Activated naive CD4-positive, alpha-beta T cell treated with Interleukin-2 at 50 U/mL for 16 hours (primary cell): Measurements from ENCODE around the gene ZNF407.

Experiments used
- DNase-seq: peaks from one replicate; pipeline ENCODE4 v3.0.0-alpha.2; 2020

ZNF407 gene

DNA sequence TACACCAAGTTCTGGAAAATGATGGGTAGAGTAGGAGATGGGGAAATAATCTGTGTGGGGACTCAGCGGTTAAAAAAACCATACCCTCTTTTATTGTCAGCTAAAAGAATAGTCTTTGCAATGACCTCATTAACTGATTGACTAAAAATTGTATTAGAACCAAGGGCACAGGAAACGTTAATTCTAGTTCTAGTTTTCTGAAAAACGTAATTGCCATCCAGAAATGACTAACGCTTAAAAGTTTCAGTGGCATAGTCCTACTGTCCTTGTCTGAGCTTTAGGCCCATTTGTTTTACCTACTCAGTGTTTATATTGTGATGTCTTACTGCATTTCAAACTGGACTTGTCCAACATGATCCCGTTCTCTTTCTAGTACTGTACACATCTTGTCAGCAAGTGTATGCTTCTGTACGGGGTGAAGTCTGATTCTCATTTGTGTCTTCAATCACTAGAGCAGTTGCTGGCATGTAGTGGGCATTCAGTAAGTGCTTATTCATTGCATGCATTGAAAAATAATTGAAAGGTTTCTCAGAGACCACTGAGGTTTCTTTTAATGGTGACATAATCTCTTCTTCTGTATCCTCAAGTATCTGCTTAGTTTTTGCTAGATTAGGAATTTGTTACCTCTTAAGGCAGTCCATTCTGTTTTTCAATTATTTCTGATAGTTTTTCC is 81.5 kb downstream of the ZNF407 start:
- no peak for DNase-seq

DNA sequence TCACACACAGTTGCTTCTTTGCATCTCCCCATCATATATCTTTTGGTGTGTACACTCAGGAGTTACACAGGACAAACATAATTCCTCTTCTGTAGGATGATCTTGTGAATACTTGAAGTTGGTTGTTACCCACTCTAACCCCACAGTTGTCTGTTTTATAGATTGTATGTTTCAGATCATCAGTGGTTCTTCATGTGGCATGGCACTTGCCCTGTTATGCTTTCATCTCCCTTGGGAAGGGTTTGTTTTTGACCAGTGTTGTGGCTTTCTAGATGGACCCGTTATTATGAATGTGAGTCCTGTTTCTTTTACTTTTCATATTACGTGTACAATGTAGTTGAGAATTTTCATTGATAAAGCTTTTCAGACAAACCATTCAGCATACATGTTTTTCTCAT is 82.0 kb downstream of the ZNF407 start:
- DNase-seq, result no peak

DNA sequence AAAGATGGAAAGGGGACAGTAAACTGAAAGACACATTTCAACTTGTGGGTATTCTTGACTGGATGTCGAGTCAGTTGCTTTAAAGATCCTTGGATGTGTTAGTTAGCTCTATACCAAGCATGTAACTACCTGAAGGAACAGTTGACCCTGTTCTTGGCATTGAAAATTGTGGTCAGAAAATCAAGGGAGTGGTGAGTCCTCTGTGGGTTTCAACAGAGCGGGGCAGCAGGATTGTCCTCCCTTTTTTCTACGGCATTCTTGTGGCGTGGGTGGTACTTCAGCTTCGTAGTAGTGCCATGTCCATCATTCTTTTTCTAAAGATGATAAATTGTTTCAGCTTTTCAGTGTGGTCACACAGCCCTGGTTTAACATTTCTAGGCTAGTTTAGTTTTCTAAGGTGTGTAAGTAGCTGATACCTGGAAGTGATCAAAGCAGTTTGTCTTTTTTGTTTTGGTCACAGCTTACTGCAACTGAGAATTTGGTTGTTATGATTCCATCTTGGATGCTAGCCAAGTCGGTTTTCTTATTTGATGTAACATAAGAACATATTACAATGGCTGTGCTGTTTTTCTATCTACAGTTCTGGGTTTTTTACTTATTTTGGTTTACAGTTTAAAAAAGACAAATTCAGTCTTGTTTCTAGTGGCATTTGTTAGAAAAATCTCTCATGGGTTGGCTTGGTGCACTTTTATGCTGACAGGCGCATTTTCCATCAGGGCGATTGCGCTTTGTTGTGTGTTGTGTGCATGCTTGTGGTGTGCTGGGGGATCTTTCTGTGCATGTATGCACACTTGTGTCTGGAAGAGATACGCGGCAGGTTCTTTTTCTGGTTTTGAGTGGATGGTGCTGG is 84.7 kb downstream of the ZNF407 start:
- DNase-seq, result no peak

DNA sequence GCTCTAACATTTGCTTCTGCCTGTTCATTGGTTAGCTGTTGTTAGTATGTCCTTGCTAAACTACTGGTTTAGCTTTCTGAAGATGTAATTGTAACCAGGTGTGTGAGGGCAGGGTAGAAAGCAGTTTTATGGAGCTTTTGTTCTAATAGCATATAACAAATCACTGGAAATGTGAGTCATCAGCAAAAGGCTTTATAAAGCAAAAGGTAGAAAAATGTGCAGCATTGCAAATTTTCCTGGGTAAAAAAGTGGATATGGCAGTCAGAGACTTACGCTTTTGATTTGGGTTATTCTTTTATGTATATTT is 85.3 kb downstream of the ZNF407 start:
- no peak for DNase-seq

DNA sequence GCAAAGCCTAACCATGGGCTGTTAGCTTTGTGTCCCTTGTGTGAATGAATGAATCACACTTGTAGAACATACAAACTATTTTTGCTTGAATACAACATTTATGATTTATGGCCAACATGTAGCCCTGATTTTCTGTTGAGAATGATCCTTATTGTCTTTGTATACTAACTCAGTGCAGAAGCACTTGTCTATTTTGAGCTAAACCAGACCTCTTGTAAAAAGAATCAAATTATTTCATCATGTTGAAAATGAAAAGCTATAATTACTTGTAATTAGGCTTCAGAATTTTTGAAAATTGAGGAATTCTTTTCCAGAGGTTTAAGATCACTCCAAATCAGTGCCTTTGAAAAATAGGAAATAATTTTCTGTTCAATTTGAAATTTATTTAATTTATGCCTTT is 85.9 kb downstream of the ZNF407 start:
- no peak for DNase-seq

DNA sequence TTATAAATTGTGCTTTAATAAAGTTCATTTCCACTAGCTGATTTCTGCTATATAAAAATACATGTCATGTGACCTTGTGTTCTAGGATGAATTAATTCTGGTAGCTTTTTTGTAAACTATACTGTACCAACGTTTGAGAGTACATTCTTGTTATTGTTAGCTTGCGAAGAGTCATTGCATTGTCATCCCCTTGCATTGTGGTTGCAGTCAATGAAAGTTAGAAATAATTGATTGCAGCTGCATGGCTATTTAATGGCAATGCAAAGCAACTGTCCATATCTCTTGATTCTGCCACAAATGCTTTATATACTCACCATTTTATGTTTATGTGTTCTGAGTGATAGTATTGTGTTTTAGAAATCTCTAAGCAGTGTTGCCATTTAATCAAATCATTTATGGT is 91.6 kb downstream of the ZNF407 start:
- DNase-seq, result no peak

DNA sequence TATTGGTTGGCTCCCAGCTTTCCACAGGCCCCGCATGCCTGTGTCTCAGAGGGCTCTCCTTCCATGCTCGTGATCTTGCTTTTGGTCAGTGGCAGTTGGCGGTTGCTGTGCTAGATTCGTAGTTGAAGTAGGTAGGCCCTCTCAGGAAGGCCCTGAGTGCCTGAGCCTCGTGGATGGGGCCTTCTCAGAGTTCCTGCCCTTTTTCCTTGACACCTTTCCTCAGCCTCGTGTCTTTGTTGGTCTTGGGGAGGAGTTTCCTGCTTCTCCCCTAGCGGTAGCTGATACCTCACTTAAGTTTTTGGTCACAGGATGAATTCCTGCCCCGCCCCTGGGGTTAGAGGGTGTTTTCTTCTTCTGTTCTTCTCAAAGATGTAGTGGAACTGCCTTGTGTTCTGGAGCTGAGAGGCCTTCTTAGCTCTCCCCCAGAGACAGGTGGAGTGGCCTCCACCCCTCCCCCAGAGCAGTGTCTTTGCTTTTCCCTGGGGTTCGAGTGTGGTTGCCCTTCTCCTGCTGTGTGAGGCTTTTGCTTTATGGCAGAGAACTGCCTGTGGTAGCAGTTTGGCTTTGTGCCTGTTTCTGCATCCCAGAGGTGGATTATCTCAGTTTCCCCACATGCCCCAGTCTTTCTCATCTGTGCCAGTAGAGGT is 94.8 kb downstream of the ZNF407 start:
- DNase-seq, result no peak

DNA sequence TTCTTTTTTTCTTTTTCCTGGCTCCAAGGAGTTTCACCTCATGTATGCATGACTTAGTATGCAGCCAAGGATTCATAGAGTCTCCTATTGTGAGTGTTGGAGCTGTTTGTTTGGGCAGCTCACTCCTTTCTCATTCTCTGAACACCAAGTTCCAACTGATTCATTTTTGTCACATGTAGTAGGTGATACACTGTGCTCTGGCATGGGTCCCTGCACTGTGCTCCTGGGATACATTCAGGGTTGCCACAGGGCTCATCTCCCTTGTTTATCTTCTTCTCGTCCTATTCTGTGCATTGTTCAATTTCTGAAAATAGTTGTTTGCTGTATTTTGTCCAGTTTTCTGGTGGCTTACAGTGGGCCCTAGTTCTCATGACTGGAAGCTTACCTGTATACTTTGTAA is 96.8 kb downstream of the ZNF407 start:
- DNase-seq, result no peak

DNA sequence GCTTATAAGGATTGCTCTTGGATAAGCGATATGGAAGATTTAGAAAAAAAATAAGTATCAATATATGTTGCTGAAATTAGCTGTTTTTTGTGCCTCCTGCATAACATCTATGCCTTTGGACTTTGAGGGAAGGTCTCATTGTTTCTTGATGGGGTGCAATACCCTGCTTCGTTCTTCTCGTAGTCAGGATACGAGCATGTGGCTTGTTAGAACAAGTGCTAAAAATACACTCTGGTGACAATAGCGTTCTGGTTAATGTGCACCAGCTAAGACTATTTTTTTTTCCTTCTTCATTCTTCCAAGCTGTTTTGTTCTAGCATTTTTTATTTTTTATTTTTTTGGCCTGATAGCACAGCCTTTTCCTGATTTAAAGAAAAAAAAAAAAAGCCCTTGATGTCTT is 97.5 kb downstream of the ZNF407 start:
- DNase-seq, result no peak

DNA sequence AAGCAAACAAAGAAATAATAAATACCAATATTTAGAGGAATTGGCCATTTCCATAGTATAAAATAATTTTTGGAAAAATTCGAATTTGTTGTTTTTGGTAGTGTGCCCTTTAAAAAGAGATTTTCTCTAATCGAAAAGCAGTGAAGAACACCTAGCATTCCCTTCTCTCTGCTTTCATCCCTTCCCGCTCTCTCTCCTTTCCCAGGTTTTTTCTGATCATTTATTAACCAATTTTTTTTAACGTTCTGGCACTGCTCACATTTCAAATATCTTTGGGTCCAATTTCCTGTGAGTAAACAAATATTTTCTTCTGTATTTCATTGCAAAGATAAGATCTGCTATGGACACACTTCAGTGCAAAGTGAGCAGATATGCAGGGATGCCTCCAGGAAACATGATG is 101.2 kb downstream of the ZNF407 start:
- no peak for DNase-seq

DNA sequence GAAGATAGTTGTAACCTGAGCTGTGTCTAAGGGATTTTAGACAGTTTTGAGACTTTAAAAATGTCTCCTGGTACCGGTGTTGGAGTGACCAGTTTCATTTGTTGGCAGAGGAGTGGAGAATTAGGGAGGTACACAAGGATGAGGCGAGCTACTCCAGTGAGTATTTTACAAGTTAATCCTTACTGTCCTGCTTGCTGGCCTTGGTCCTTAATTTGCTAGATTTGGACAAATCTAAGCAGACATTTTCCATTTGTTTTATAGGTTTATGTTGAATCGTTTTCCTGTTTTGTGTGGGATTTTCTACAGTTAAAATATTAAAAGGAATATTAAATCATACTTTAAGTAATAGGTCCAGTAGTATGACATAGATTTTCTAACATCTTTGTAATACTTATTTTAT is 101.8 kb downstream of the ZNF407 start:
- DNase-seq, result no peak

DNA sequence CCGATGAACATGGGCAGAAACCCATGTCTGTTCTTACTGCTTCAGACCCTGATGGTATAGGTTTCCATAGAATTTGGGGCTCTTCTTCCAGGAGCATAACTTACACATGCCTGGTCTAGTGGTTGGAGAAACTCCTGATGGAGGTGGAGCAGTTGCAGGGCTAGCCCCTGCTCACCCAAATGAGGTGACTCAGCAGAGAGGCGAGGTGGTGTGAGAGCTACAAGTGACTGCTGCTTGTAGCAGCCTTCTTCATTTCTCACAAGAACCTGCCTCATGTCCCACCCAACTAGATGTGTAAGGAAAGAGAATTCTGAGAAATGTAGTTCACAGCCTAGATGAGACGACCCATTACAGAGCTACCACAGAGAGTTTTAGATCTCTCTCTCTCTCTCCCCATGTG is 105.3 kb downstream of the ZNF407 start:
- no peak for DNase-seq

DNA sequence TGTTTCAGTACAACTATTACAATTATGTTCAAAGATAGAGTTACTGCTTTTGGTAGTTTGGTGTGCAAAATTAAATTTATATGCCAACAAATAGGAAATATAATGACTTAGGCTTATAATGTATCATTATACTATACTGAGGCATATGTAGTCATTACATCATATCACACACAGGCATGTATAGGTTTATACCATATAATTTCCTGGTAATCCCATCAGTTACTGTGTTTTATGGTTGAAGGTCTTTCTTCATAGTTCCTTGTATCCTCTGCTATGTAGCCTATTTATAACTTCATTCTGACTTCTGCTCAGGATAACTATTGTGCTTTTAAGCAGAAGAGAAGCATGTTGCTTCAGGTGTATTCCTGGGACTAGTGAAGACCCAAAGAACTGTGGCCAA is 110.5 kb downstream of the ZNF407 start:
- no peak for DNase-seq

DNA sequence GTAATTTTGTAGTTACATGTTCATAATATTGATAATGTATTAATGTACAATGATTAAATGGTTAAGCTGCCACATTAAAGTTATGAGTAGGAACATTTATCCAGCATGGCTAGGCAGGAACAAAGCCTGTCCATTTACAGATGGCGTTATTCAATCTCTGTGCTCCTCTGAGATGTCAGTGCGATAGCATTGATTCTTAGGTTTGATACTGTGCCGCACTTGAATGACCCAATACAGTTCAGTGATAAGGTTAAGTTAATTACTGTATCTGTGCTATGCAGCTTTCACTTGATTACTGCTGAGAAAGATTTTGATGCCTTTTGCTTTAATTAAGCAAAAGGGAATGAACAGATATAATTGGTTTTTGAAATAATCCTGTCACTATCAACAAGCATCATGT is 111.8 kb downstream of the ZNF407 start:
- no peak for DNase-seq

DNA sequence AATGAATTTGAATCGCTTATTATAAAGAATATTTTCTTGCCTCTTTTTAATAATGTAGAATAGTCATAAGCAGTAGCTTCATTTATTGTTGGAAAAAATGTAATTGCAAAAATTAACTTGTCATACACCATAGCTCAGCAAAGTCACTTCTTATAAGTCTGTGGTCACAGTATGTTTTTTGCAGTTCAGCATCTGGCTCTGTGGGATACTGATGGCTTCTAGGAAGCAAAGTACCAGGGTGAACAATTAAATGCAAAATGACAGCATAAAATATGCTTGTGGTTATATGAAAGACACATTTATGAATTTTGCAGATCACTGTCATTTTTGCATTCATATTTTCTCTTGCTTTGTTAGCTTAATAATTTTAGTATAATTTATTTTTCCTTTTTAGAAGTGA is 116.5 kb downstream of the ZNF407 start:
- no peak for DNase-seq

DNA sequence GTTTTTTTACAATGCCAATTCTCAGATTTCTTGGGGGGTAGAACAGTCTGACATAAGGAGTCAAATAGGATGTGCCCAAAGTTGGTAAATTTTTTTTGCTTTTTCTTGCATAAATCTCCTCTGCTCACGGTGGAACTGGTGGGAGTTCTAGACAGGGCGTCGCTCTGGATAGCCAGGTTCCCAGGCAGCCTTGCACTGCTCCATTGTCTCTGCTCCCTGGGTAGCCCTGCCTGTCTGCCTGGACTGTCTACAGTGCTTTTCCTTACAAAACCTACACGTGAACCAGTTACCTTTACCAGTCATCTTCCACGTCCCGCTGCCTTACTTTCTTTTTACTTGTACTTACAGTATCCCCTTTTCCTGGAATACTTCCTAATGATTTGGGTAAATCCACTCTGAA is 117.1 kb downstream of the ZNF407 start:
- no peak for DNase-seq

DNA sequence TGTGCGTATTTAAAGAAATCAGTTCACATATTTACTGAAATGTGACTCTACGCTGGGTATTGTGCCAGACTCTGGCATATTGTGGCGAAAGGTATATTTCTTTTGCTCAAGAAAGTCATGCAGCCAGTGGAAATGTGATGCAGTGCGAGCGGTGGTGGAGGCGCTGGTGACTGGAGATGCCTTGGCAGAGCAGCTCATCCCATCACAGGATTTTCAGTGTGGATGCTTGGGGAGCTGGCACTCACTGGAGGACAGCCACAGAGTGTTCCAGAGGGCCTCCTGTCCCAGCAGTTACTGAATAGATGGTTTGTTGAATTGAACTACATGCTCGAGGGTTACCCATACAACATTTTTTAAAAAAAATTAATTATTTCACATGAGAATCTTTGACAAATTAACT is 117.6 kb downstream of the ZNF407 start:
- no peak for DNase-seq

DNA sequence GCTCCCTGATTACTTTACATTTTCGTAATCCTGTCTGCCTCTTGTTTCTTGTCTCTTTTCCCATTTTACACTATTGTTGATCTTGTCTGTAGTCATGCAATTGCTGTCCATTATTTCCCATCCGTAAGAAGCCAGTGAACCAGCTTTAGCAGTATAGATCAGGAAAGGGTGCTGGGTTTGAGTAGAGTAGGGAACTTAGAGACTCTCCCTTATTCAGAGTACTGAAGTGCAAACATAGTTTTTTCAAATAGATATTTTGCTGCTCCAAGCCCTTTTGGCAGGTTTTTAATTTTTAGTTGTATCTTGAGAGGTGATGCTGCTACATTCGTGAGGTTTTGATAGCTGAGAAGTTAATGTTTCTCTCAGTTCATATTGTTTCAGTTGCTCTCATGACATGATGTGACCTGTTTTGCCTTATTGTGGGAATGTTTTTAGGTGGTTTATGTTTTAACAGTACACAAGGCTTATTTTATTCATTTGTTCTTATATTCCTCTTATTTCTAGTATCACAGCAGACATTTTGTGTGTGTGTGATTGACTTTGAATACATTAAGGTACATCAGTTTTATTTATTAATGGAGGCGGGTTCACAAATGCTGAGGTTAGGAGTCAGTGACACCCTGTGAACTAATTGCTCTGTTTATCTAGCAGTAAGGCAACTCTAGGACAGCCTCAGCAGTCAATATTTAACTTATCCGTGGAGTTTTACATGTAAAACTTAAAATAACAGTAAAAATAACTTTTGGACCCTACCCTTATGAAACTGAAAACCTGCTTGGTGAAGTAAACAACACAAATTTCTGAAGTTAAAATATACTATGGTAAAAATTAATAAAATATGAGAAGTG is 118.4 kb downstream of the ZNF407 start:
- DNase-seq, result no peak

DNA sequence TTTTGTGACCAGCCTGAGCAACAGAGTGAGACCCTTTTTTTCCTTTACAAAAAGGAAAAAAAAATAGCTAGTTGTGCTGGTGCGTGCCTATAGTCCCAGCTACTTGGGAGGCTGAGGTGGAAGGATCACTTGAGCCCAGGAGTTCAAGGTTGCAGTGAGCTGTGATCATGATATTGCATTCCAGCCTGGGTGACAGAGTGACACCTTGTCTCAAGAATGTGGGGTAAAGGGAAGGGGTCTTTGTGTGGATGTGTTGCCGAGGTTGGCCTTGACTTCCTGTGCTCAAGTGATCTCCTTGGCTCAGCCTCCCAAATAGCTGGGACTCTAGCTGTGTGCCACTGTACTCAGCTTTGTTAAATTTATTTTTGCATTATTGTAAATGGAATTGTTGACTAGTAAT is 120.6 kb downstream of the ZNF407 start:
- DNase-seq, result no peak

DNA sequence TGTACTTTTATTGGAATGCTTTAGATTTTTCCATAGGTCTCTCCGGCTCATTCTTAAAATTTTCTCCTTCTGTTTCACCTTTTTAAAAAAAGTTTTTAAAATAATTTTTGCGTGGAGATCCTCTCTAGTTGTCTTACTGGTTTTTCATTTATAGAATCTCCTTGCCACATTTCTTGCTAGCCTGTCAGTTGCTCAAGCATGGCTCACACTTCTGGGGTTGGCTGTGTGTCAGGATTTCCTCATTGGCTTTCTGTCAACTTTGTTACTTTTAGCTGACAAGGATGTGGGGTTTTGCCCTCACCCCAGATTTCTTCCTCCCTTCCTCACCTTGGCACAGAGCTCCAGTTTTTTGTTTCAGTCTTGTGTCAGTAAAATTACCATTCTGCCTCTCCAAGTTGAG is 124.6 kb downstream of the ZNF407 start:
- DNase-seq, result no peak

DNA sequence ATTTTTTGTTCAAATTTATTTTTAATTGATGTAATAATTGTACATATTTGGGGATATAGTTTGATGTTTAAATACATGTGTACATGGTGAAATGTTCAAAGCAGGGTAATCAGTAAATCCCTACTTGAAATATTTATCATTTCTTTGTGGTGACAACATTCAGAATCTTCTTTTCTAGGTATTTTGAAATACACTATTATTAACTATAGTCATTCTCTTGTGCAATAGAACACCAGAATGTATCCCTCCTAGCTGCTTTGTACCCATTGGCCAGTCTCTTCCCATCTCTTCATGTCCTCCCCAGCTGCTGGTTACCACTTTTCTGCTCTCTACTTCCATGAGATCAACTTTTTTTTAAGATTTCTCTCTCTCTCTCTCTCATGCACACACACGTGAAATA is 126.5 kb downstream of the ZNF407 start:
- no peak for DNase-seq

DNA sequence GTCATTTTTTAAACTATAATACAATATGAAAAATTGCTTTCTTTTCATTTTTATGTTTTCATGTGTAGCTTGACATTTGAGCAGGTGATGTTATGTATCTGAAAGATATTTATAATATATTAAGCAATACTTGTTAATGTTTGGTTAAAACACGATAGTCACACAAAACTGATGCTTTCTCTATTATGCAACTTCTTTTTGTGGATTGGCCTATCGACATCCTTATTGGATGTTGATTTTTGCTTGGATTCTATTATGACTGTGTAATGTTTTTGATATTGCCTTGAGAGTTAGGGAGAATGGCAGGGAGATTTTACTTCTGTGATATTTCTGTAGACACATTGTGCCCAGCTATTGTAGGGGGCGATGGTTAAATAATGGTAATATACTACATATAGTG is 128.0 kb downstream of the ZNF407 start:
- DNase-seq, result no peak

DNA sequence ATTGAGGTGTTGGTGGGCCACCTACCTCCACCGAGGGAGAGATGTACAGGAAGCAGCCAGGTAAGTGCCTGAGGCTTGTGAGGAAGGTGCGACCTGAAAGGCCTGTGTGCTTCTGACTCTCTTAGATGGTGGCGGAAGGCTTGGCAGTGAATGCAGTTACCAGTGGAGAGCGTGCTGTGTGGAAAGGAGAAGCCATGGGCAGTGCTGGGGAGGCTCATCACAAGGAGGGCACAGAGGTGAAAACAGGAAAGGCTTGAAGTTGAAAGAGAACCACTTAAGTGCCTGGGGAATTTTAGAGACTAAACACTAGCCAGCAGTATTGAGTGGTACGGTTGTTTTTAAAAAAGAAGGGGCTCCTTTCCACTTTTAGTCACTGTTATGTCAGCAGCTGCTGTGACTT is 130.9 kb downstream of the ZNF407 start:
- DNase-seq, result no peak

DNA sequence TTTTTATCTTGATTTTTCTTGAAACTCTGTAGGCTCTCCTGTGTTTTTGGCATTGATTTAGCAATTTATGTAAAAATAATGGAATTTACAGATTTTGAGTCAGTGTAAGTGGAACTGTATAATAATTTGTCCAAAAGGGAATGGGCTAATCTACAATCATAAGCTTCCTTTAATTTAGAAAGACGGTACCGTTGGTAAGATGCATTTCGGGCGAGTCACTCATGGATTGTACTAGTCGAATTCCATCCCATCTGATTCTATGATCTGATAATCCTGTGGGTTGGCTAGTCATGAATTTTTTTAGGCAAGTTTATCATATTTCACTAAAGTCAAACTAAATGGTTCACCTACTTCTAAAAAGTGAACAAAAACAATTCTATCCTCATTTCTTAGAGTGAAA is 133.4 kb downstream of the ZNF407 start:
- DNase-seq, result no peak
